Aorta (tissue), 5 donors: ENCODE data around the gene GNAL. TPM values are rescaled to one million over a fixed set of nuclear protein-coding genes. Genes with fewer than 3 reads are reported as not detected.

ENCODE experiments used
- ATAC-seq: fragments of 200-7000 bp; cut with Tn5 transposase; one replicate; pipeline ENCODE4 v1.9.1; 2022; ENCODE audit warnings: moderate library complexity; ENCODE audit not compliant: low FRiP score
- DNase-seq, 2 donors: peaks; one replicate each; pipeline ENCODE4 v3.0.0-alpha.2; 2020
- H3K27ac ChIP-seq, 2 donors: one replicate each; pipeline ENCODE4 v1.5.1; 2013; ENCODE audit warnings: low read length in 2 of 2, mild to moderate bottlenecking in 2 of 2, moderate library complexity in 2 of 2, control low read depth in 1 of 2, inconsistent platforms in 1 of 2, low read depth in 1 of 2
- H3K27me3 ChIP-seq, 2 donors: one replicate each; pipeline ENCODE4 v1.6.1; 2013; ENCODE audit warnings: control low read depth in 1 of 2, low read length in 1 of 2, mild to moderate bottlenecking in 1 of 2, moderate library complexity in 1 of 2; ENCODE audit not compliant: insufficient read depth in 2 of 2, control insufficient read depth in 1 of 2
- H3K36me3 ChIP-seq, 2 donors: one replicate each; pipeline ENCODE4 v1.6.1; 2013; ENCODE audit warnings: control low read depth in 1 of 2, low read length in 1 of 2, mild to moderate bottlenecking in 1 of 2; ENCODE audit not compliant: insufficient read depth in 2 of 2, control insufficient read depth in 1 of 2
- H3K4me1 ChIP-seq, 2 donors: one replicate each; pipeline ENCODE4 v1.6.1; 2013; ENCODE audit warnings: low read length in 2 of 2, control low read depth in 1 of 2, mild to moderate bottlenecking in 1 of 2, moderate library complexity in 1 of 2; ENCODE audit not compliant: insufficient read depth in 2 of 2, control insufficient read depth in 1 of 2
- H3K4me3 ChIP-seq, 2 donors: one replicate each; pipeline ENCODE4 v1.5.1; 2013; ENCODE audit warnings: low read length in 2 of 2, control low read depth in 1 of 2, mild to moderate bottlenecking in 1 of 2
- H3K9me3 ChIP-seq: one replicate; pipeline ENCODE4 v1.6.1; 2013; ENCODE audit warnings: mild to moderate bottlenecking, low read length; ENCODE audit not compliant: control insufficient read depth
- WGBS, 2 donors: extraction: QIAGEN DNeasy Blood & Tissue Kit; methylation state at CpG; one replicate each; pipeline ENCODE4 v1.1.7; 2013; 5-methylcytosine and 5-hydroxymethylcytosine counted together
- intact Hi-C, 2 donors: fragments of 100-400 bp; cut with DNase I; formaldehyde crosslinking; loops; one replicate each; pipeline versions ENCODE4 v1.14.2 to v1.15.0; 2022
- microRNA-seq, 2 donors: library from miRNA; unstranded; fragments of <30 nt; microRNA quantifications; one replicate each; pipeline ENCODE4 v1.2.0, GENCODE V29; 2020
- polyA plus RNA-seq, 2 donors: library from polyadenylated mRNA; stranded (reverse); fragments of 200-250 nt; gene quantifications; one replicate each; pipeline ENCODE4 v1.2.3, GENCODE V29; 2013
- total RNA-seq, 2 donors: library from RNA; stranded (reverse); fragmentation: NEBNext Ultra II Directional; extraction: Animal tissue kit (Norgen Biotek cat#: 25700); gene quantifications; one replicate each; pipeline ENCODE4 v1.2.1, GENCODE V29; 2021
- donor health status: healthy with polysubstance abuse.
- donor health status: Bipolar disorder and iron deficiency.
- donor health status: DM: no; HTN: no; CAD: no.
- donor health status: DM: no; HTN: no; CAD: no.
- donor health status: DM: yes; HTN: yes; CAD: no.

GNAL gene
- total and polyA plus RNA-seq, 4 donors, result 2.0 to 15.5 (median 7.3) TPM

DNA sequence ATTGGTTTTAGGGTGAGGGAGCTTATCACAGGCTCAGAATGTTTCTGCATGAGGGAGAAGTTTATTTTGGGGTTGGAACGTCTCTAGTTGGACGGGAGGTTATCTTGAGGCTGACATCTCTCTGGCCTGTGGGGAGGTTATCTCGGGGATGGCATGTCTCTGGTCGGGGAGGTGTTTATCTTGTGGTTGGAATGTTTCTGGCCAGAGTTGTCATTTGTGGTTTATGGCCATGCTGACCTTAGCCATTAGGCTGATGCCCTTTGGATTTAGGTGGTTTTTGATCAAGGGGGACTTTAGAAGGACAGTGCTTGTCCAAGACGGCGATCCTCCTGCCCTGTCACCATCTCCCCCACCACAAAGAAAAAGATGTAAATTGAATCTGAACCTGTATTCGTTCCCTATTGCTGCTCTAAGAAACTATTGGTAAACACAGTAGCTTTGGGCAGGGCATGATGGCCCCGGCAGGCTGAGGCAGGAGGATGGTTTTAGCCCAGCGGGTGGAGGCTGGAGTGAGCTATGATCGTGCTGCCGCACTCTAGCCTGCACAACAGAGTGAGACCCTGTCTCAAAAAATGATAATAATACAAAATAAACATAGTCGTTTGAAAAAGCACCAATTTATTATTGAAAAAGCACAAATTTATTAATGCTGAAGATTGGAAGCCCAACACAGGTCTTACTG lies 236.9 kb downstream of the GNAL start:
- Histone ChIP-seq H3K4me3 (no peak overlapping the region), H3K27me3 (no peaks in the 10 kb centered on the region), H3K9me3 (no peaks in the 10 kb centered on the region), H3K27ac (no peak overlapping the region), H3K36me3 (no peaks in the 10 kb centered on the region), H3K4me1 (no peaks in the 10 kb centered on the region)
- intact Hi-C loops, result no loop called here
- WGBS, 2 donors, result 70 to 74% methylated on average over 12 of the region's 12 CpGs
- peak in 1 of 2 donors; percentile 9 for DNase-seq
- ATAC-seq, result no peak

DNA sequence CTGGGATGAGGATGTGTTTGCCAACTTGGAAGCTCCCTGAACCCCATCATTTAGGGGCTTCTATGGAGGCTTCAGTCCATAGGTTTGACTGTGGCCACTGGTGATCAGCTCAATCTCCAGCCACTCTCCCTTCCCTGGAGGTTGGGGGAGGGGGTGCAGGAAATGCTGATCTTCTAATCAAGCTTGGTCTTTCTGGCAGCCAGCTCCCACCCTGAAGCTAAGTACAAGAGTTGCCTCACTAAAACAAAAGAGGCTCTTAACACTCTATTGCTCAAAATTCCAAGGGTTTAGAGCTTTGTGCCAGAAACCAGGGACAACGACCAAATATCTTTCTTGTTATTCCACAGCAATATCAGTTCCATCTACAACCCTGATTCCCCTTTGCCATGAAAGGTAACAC lies 238.4 kb downstream of the GNAL start:
- H3K36me3 ChIP-seq, result no peaks in the 10 kb centered on the region
- WGBS, 2 donors, result 20 to 38% methylated on average over 1 of the region's 1 CpG
- H3K9me3 ChIP-seq, result no peaks in the 10 kb centered on the region
- no peak overlapping the region for H3K27ac ChIP-seq
- no peaks in the 10 kb centered on the region for H3K27me3 ChIP-seq
- H3K4me3 ChIP-seq, result no peak overlapping the region
- DNase-seq (peak in 1 of 2 donors; percentile 14), ATAC-seq (no peak)
- intact Hi-C loops, result no loop called here
- no peaks in the 10 kb centered on the region for H3K4me1 ChIP-seq

DNA sequence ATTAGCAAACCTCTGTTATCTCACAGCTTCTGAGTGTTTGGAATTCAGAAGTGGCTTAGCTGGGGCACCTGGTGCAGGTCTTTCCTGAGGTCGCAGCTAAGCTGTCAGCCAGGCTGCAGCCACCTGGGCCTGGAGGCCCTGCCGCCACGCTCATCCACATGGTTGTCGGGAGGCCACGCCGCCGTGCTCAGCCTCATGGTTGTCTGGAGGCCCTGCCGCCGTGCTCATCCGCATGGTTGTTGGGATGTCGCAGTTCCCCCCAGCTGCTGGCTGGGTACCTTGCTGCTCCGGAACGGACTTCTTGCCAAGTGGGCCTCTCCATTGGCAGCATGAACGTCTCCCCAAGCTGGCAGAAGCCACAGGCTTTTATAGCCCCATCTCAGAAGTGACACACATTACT lies 243.3 kb downstream of the GNAL start:
- H3K4me1 ChIP-seq, result no peaks in the 10 kb centered on the region
- no peaks in the 10 kb centered on the region for H3K36me3 ChIP-seq
- H3K4me3 ChIP-seq, result no peak overlapping the region
- no peaks in the 10 kb centered on the region for H3K9me3 ChIP-seq
- ATAC-seq (no peak), DNase-seq (peak in 1 of 2 donors; percentile 60)
- intact Hi-C loops, result loop anchor here in 1 of 2 donors (10.0 kb wide), 1 partner anchor 102 kb away; no protein-coding TSS in a partner anchor
- 92 to 93% methylated on average over 14 of the region's 14 CpGs for WGBS, 2 donors
- H3K27me3 ChIP-seq, result no peaks in the 10 kb centered on the region
- H3K27ac ChIP-seq, result no peak overlapping the region

Small RNA genes within 50 kb of the gene (microRNA-seq; reads per million reads assigned to microRNA genes)
- gene MIR7153, result 0 reads per million in 2 donors

Other genes starting within 250 kb of the GNAL start
- gene SLC35G4, start 79.7 kb upstream of the GNAL start, total RNA-seq, result not detected
- gene SLC35G4, start 79.7 kb upstream of the GNAL start, polyA plus RNA-seq, result not detected
- 10 to 100 TPM; 33.0 to 42.8 TPM for gene CHMP1B, start 162.1 kb downstream of the GNAL start, total RNA-seq
- gene CHMP1B, start 162.1 kb downstream of the GNAL start, polyA plus RNA-seq, result 10 to 100 TPM; 34.1 to 38.5 TPM
- gene MPPE1, start 219.1 kb downstream of the GNAL start, total RNA-seq, result 10 to 100 TPM; 32.4 to 49.8 TPM
- gene MPPE1, start 219.1 kb downstream of the GNAL start, polyA plus RNA-seq, result 10 to 100 TPM; 28.8 to 46.3 TPM